Measurements from ENCODE around the gene LINC00237. TPM values are rescaled to one million over a fixed set of nuclear protein-coding genes. Genes with fewer than 3 reads are reported as not detected.

The LINC00237 gene
- total and polyA plus RNA-seq, 9 of the 15 experiments (the other 6 are each of a cell fraction or from before 2014, with no cell fraction given), result not detected

- TF ChIP-seq PHB (CRISPR knock-in tag; IDR thresholded peaks at IDR 0.05) (no peak), MLX (CRISPR knock-in tag; conservative IDR thresholded peaks at IDR 0.05) (no peak), SMAD1 (IDR thresholded peaks at IDR 0.05; ENCODE audit: low read depth, low read length, partially characterized antibody) (no peak), MAZ (CRISPR knock-in tag; conservative IDR thresholded peaks at IDR 0.05 in 1 of 2, IDR thresholded peaks at IDR 0.05 in 1 of 2) (peak; percentile 28 to 50; a peak in 1 of 4 replicates), NFE2L1 (tag; IDR thresholded peaks at IDR 0.05; ENCODE audit: borderline replicate concordance, low read depth) (no peak), EGR1 (conservative IDR thresholded peaks at IDR 0.05) (peak; percentile 42), ILK (tag; IDR thresholded peaks at IDR 0.05; ENCODE audit: borderline replicate concordance, low read depth) (no peak), SNAPC5 (CRISPR knock-in tag; IDR thresholded peaks at IDR 0.05) (no peak), MGA (IDR thresholded peaks at IDR 0.05) (no peak), ZBTB1 (CRISPR knock-in tag; IDR thresholded peaks at IDR 0.05; ENCODE audit: borderline replicate concordance, low read depth) (no peak), CREM (IDR thresholded peaks at IDR 0.05; ENCODE audit: low read depth) (peak; percentile 20; the same call in 1 of the 2 replicates), ZNF124 (CRISPR knock-in tag; IDR thresholded peaks at IDR 0.05) (no peak), MIER1 (IDR thresholded peaks at IDR 0.05; ENCODE audit: low read depth) (no peak), BDP1 (IDR thresholded peaks at IDR 0.05; ENCODE audit: insufficient read depth, insufficient read length) (no peak), PTRF (tag; IDR thresholded peaks at IDR 0.05) (no peak)
Observed at GRCh38 chr20:21125849-21126580, 19.9 kb upstream of the LINC00237 start, which contains the start of gene KIZ (continued).
